Neuronal stem cell (in vitro differentiated cells): ENCODE measurements around the gene ACOT8. TPM values are rescaled to one million over a fixed set of nuclear protein-coding genes. Genes with fewer than 3 reads are reported as not detected.

ENCODE experiments used
- DNase-seq: peaks from one replicate; pipeline ENCODE4 v3.0.0-alpha.2; 2013; ENCODE audit warnings: low spot score
- H2AFZ ChIP-seq: one replicate; pipeline ENCODE4 v1.6.1; 2013; ENCODE audit warnings: mild to moderate bottlenecking, low read length, inconsistent platforms
- H2AK5ac ChIP-seq: 2 replicates; pipeline ENCODE4 v1.6.1; 2013; ENCODE audit warnings: low read depth, mild to moderate bottlenecking, inconsistent platforms, low read length, moderate library complexity, mixed read lengths
- H2BK120ac ChIP-seq: 2 replicates; pipeline ENCODE4 v1.6.1; 2013; ENCODE audit warnings: low read depth, mild to moderate bottlenecking, inconsistent platforms, low read length, moderate library complexity, mixed read lengths
- H2BK12ac ChIP-seq: one replicate; pipeline ENCODE4 v1.6.1; 2013; ENCODE audit warnings: low read length, inconsistent platforms
- H2BK15ac ChIP-seq: 2 replicates; pipeline ENCODE4 v1.6.1; 2013; ENCODE audit warnings: mild to moderate bottlenecking, low read length, inconsistent platforms, mixed read lengths
- H2BK5ac ChIP-seq: one replicate; pipeline ENCODE4 v1.6.1; 2013; ENCODE audit warnings: inconsistent platforms, mild to moderate bottlenecking, low read length, moderate library complexity
- H3K14ac ChIP-seq: one replicate; pipeline ENCODE4 v1.6.1; 2013; ENCODE audit warnings: low read length, inconsistent platforms
- H3K18ac ChIP-seq: 2 replicates; pipeline ENCODE4 v1.6.1; 2013; ENCODE audit warnings: low read length, inconsistent platforms
- H3K23ac ChIP-seq: 2 replicates; pipeline ENCODE4 v1.6.1; 2013; ENCODE audit warnings: low read depth, mild to moderate bottlenecking, mixed read lengths, low read length, inconsistent platforms; ENCODE audit not compliant: poor library complexity
- H3K27ac ChIP-seq: replicated peaks from 3 replicates; pipeline ENCODE4 v1.5.1; 2013; ENCODE audit warnings: low read length, inconsistent platforms
- H3K27me3 ChIP-seq, 3 experiments: 2 replicates each; pipeline ENCODE4 v1.6.1; 2013; ENCODE audit warnings: low read length in 3 of 3, mild to moderate bottlenecking in 2 of 3, inconsistent platforms in 1 of 3, low read depth in 1 of 3, mixed read lengths in 1 of 3, moderate library complexity in 1 of 3; ENCODE audit not compliant: control insufficient read depth in 3 of 3, insufficient read depth in 3 of 3
- H3K36me3 ChIP-seq, 2 donors: replicated peaks in 1 of 2; 2 replicates each; pipeline ENCODE4 v1.6.1; 2013; ENCODE audit warnings: low read length in 2 of 2; ENCODE audit not compliant: control insufficient read depth in 2 of 2, insufficient read depth in 2 of 2
- H3K4ac ChIP-seq: 2 replicates; pipeline ENCODE4 v1.6.1; 2013; ENCODE audit warnings: inconsistent platforms, mild to moderate bottlenecking, low read length, moderate library complexity
- H3K4me1 ChIP-seq, 2 donors: 1 replicate in 1 of 2; 2 replicates in 1 of 2; pipeline ENCODE4 v1.6.1; 2013; ENCODE audit warnings: low read length in 2 of 2, low read depth in 1 of 2; ENCODE audit not compliant: control insufficient read depth in 2 of 2, insufficient read depth in 1 of 2
- H3K4me2 ChIP-seq: one replicate; pipeline ENCODE4 v1.6.1; 2013; ENCODE audit warnings: mild to moderate bottlenecking, low read length, inconsistent platforms; ENCODE audit not compliant: insufficient read depth, poor library complexity, severe bottlenecking
- H3K4me3 ChIP-seq, 2 donors: 2 replicates each; pipeline ENCODE4 v1.5.1; 2013; ENCODE audit warnings: low read length in 2 of 2, mild to moderate bottlenecking in 2 of 2, inconsistent platforms in 1 of 2, moderate library complexity in 1 of 2
- H3K79me1 ChIP-seq: one replicate; pipeline ENCODE4 v1.6.1; 2013; ENCODE audit warnings: low read depth, mild to moderate bottlenecking, inconsistent platforms, low read length, moderate library complexity
- H3K9ac ChIP-seq: one replicate; pipeline ENCODE4 v1.6.1; 2013; ENCODE audit warnings: mild to moderate bottlenecking, low read depth, low read length, inconsistent platforms; ENCODE audit not compliant: poor library complexity
- H3K9me3 ChIP-seq, 2 donors: replicated peaks in 1 of 2; 2 replicates each; pipeline versions ENCODE3 to v1.6.1; 2013; ENCODE audit warnings: low read length in 2 of 2, mild to moderate bottlenecking in 2 of 2, inconsistent platforms in 1 of 2, low read depth in 1 of 2, mixed read lengths in 1 of 2, moderate library complexity in 1 of 2; ENCODE audit not compliant: control insufficient read depth in 2 of 2, insufficient read depth in 1 of 2
- H4K8ac ChIP-seq: one replicate; pipeline ENCODE4 v1.6.1; 2013; ENCODE audit warnings: low read depth, mild to moderate bottlenecking, inconsistent platforms, low read length, moderate library complexity
- H4K91ac ChIP-seq: one replicate; pipeline ENCODE4 v1.6.1; 2013; ENCODE audit warnings: low read length, low read depth, mild to moderate bottlenecking, inconsistent platforms; ENCODE audit not compliant: poor library complexity
- WGBS, 2 donors: extraction: QIAGEN DNeasy Blood & Tissue Kit; methylation state at CpG; one replicate each; pipeline ENCODE4 v1.1.7; 2013; ENCODE audit warnings: missing lambda C conversion rate in 2 of 2, mixed read lengths in 1 of 2; ENCODE audit not compliant: insufficient read length in 2 of 2, insufficient replicate concordance in 1 of 2; ENCODE audit errors: extremely low coverage in 2 of 2; 5-methylcytosine and 5-hydroxymethylcytosine counted together
- polyA plus RNA-seq, 2 experiments: library from polyadenylated mRNA; stranded (reverse); fragments of 200-250 nt; gene quantifications; one replicate each; pipeline ENCODE4 v1.2.3, GENCODE V29; 2013

ACOT8 gene
- 11.8 TPM for polyA plus RNA-seq (2013, experiment 1 of 2)
- 11.6 TPM for polyA plus RNA-seq (2013, experiment 2 of 2)

DNA sequence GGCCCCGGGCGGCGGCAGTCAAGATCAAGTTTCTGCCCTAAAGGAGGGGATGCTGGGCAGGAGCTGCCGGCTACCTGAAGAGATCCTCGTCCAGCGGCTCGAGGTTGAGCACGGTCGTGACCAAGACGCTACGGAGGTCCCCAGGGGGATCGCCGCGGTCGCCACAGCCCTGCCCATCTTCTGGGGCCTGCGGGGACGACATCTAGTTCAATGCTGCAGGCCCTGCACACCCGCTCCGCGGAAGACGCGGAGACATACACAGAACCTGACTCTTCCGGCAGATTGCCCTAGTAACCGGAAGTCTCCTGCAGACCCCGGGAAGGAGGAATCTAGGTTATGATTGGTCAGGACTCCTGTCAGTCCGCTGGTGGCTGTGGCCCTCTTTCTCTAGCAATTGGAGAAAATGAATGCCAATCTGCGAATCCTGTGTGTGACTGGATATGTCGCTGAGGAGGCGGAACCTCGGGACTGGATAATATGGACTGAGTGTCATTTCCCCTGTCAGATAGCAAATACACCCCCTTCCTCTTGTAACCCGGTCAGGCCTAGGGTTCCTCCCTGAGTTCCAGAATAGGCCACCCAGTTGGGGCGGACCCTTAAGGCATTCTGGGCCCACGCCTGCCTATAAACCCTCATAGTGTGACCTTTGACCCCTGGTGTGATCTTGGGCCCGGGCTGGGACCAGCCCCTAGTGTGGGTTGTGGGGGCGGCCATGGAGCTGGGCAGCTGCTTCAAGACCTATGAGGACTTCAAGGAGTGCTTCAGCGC is at the start of gene ACOT8, which contains the start of gene ZSWIM3:
TSS of gene ACOT8 (minus strand) at position 279 of the 768 bp plus-strand sequence. CDS start at position 202, 77 bp downstream.
TSS of gene ZSWIM3 (plus strand) at position 501 of the 768 bp plus-strand sequence. CDS start at position 713, 212 bp downstream.
- H3K23ac ChIP-seq: peak within 1 kb of the TSS; percentile 34
- H2AFZ ChIP-seq: peak within 1 kb of the TSS; percentile 89
- no peak within 1 kb of the TSS for H2AK5ac ChIP-seq
- no CpG with 5 or more reads among the region's 36 CpGs for whole genome bisulfite sequencing, 2 donors
- H3K4me3 ChIP-seq: peak within 1 kb of the TSS; percentile 71 to 97
- H2BK120ac ChIP-seq: no peak within 1 kb of the TSS
- no peak within 1 kb of the TSS for H2BK5ac ChIP-seq
- peaks cover 4 to 8% of the 10 kb centered on the region in 2 donors for H3K4me1 ChIP-seq
- no peaks in the 10 kb centered on the region for H3K9me3 ChIP-seq
- peak within 1 kb of the TSS; percentile 86 for H3K4me2 ChIP-seq
- peaks cover 2% of the 10 kb centered on the region for H3K79me1 ChIP-seq
- H3K4ac ChIP-seq: no peak within 1 kb of the TSS
- no peak within 1 kb of the TSS for H3K14ac ChIP-seq
- peak within 1 kb of the TSS; percentile 95 for H3K9ac ChIP-seq
- no peak within 1 kb of the TSS for H4K8ac ChIP-seq
- no peaks in the 10 kb centered on the region for H3K27me3 ChIP-seq
- H3K27ac ChIP-seq: no peak within 1 kb of the TSS
- peaks cover 0 to 11% of the 10 kb centered on the region in 2 donors for H3K36me3 ChIP-seq
- peak; percentile 100 for DNase-seq
- H4K91ac ChIP-seq: no peak within 1 kb of the TSS
- H2BK15ac ChIP-seq: no peak within 1 kb of the TSS
- no peak within 1 kb of the TSS for H2BK12ac ChIP-seq
- H3K18ac ChIP-seq: peak within 1 kb of the TSS; percentile 89

DNA sequence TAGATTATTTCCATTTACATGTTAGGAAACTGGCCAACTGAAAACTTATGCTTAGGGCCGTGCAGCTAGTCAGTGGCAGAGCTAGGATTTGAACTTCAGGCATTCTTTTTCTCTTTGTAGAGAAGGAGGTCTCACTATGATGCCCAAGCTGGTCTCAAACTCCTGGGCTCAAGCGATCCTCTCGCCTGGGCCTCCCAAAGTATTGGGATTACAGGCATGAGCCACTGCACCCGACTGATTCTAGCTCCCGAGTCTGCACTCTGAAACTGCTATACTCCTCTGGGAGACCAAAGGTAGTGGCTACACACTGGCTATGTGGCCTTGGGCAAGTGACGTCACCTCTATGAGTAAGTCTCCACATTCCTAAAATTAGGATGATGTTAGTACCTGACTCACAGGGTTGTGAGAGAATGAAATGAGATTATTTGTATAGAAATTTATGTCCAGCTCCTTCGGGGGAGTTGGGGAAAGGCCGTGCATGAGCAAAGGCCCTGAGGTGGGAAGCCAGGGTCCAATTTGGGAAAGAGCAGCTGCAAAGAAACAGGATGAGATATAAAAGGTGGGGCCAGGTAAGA is 48.4 kb upstream of the ACOT8 start:
- H4K8ac ChIP-seq: no peak overlapping the region
- H2BK15ac ChIP-seq: no peak overlapping the region
- no peak overlapping the region for H2BK5ac ChIP-seq
- WGBS, 2 donors: no CpG with 5 or more reads among the region's 8 CpGs
- no peaks in the 10 kb centered on the region for H3K27me3 ChIP-seq
- H3K27ac ChIP-seq: no peak overlapping the region
- H4K91ac ChIP-seq: no peak overlapping the region
- no peak overlapping the region for H2BK120ac ChIP-seq
- DNase-seq: no peak
- H3K14ac ChIP-seq: no peak overlapping the region
- peaks cover 42 to 94% of the 10 kb centered on the region in 2 donors for H3K36me3 ChIP-seq
- no peak overlapping the region for H2BK12ac ChIP-seq
- H3K4me2 ChIP-seq: no peak overlapping the region
- no peak overlapping the region for H3K9ac ChIP-seq
- peaks cover 0 to 7% of the 10 kb centered on the region in 2 donors for H3K4me1 ChIP-seq
- H3K4me3 ChIP-seq: no peak overlapping the region
- no peak overlapping the region for H2AK5ac ChIP-seq
- no peak overlapping the region for H3K18ac ChIP-seq
- H2AFZ ChIP-seq: no peak overlapping the region
- H3K79me1 ChIP-seq: peaks cover 2% of the 10 kb centered on the region
- H3K9me3 ChIP-seq: no peaks in the 10 kb centered on the region
- no peak overlapping the region for H3K23ac ChIP-seq
- no peak overlapping the region for H3K4ac ChIP-seq

DNA sequence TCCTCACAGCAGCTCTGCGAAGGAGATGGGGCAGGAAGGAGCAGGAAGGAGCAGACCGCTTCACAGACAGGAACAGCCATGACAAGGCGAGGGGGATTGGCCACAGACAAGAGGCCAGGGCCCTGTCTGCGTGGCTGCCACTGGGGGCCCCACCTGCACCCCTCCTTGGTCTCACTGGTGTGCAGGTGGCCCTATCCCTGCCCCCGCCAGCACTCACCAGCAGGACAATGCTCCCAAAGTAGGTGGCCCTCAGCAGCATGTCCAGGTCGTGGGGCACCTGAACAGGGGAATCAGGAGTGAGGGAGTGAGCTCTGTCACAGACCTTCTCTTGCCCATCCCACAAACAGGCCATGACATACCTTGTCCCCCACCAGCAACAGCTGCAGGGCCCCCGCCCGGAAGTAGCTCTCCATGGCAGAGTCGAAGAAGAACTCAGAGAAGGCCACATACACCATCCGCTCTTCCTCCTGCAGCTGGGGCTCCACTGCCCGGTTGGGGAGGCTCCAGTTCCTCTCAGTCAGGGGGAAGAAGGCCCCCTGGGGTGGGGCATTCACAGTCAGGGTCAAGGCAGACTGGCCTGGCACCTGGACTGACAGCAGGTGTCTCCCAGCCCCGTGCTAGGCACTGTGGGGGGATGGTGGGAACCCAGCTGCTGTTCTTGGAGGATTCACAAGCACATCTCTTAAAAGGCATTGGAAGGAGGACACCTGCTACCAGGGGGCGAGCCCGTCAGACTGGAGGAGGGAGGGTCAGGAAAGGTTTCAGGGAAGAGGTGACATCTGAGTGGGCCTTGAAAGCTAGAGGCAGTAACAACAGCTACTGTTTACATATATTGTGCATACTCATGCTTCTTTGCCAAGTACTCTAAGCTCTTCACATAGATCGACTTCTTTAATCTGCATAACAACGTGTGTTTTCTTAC is 47.7 kb upstream of the ACOT8 start:
- H2BK5ac ChIP-seq: no peak overlapping the region
- no peak overlapping the region for H2AFZ ChIP-seq
- no peak overlapping the region for H3K4ac ChIP-seq
- no peak overlapping the region for H3K4me2 ChIP-seq
- H3K4me3 ChIP-seq: no peak overlapping the region
- no peak overlapping the region for H2AK5ac ChIP-seq
- no peaks in the 10 kb centered on the region for H3K27me3 ChIP-seq
- H3K36me3 ChIP-seq: peaks cover 42 to 94% of the 10 kb centered on the region in 2 donors
- no CpG with 5 or more reads among the region's 16 CpGs for WGBS, 2 donors
- H3K4me1 ChIP-seq: peaks cover 0 to 2% of the 10 kb centered on the region in 2 donors
- H3K27ac ChIP-seq: no peak overlapping the region
- H2BK12ac ChIP-seq: no peak overlapping the region
- H3K14ac ChIP-seq: no peak overlapping the region
- no peaks in the 10 kb centered on the region for H3K9me3 ChIP-seq
- H2BK120ac ChIP-seq: no peak overlapping the region
- peak overlapping the region; percentile 61 for H3K23ac ChIP-seq
- H3K18ac ChIP-seq: no peak overlapping the region
- H3K9ac ChIP-seq: peak overlapping the region; percentile 53
- H2BK15ac ChIP-seq: no peak overlapping the region
- H4K91ac ChIP-seq: no peak overlapping the region
- no peak overlapping the region for H4K8ac ChIP-seq
- DNase-seq: no peak
- peaks cover 2% of the 10 kb centered on the region for H3K79me1 ChIP-seq
